ENCODE data around the gene ZNF619. TPM values are rescaled to one million over a fixed set of nuclear protein-coding genes. Genes with fewer than 3 reads are reported as not detected.
A peak's percentile ranks its signal among the peaks of the same experiment; 100 is the strongest.

Gene ZNF619
- total and polyA plus RNA-seq, 9 of the 15 experiments (the other 6 are each of a cell fraction or from before 2014, with no cell fraction given) = 1.3 to 9.1 (median 6.3) TPM

DNA sequence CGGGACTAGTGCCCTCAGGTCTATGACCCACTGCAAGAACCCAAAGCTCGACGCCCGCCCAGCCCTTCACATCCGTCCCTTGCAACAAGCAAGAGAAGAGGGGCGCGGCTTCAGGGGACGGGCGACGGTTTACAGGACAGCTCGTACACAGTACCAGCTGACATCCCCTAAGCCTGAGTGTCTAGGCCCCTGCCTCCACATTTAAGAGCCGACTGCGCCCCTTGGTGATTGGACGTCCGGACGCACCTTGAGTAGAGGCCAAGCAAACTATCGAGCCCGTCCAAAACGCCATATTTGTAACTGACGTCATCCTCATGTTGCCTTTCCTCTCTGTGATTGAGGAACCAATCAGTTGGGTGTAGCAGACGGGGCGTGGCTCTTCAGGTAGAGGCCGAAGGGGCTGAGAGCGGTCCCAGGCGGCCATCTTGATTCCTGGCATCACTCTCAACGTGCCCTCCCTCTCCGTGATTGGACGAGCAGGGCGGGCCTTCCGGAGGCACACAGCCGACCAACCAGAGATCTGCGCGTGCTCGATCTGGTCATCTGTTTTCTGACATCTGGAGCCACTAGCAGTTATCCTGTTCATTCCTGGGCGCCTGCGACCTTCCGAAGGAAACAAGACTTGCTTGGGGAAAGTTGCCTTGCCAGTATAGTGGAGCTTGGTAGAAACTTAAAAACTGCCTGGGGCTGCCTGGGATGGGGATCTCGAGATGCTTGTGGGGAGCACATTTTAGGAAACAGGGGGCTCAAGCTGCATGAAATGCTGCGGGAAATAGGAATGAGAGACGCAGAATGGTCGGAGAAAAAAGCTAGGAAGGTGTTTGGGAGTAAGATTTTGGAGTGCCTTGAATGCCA is 23.8 kb upstream of the ZNF619 start (continued):
- no peak for TF ChIP-seq E2F8 (IDR thresholded peaks at IDR 0.05; ENCODE audit: low read depth, partially characterized antibody)
- TF ChIP-seq MEIS2 (IDR thresholded peaks at IDR 0.05; ENCODE audit: partially characterized antibody) = peak; percentile 75
- TF ChIP-seq ZNF384 (IDR thresholded peaks at IDR 0.05; ENCODE audit: low read depth, low read length) = no peak
- TF ChIP-seq NR2C2 (CRISPR knock-in tag; IDR thresholded peaks at IDR 0.05) = peak; percentile 80
- TF ChIP-seq NR2C2 (tag; IDR thresholded peaks at IDR 0.05) = peak; percentile 92
- TF ChIP-seq NFE2 (IDR thresholded peaks at IDR 0.05; ENCODE audit: low read depth) = 0 out of 2 replicates have a peak, but pooled peaks have one; percentile 29
- peak; percentile 57; the same call in 1 of the 2 replicates for TF ChIP-seq ZNF175 (CRISPR knock-in tag; IDR thresholded peaks at IDR 0.05; ENCODE audit: low read depth)
- TF ChIP-seq RAD51 (IDR thresholded peaks at IDR 0.05; ENCODE audit: borderline replicate concordance, low read depth) = 0 out of 2 replicates have a peak, but pooled peaks have one; percentile 16
- 0 out of 2 replicates have a peak, but pooled peaks have one; percentile 25 for TF ChIP-seq PHB2 (IDR thresholded peaks at IDR 0.05; ENCODE audit: low read depth)
- TF ChIP-seq, protein P1, sequence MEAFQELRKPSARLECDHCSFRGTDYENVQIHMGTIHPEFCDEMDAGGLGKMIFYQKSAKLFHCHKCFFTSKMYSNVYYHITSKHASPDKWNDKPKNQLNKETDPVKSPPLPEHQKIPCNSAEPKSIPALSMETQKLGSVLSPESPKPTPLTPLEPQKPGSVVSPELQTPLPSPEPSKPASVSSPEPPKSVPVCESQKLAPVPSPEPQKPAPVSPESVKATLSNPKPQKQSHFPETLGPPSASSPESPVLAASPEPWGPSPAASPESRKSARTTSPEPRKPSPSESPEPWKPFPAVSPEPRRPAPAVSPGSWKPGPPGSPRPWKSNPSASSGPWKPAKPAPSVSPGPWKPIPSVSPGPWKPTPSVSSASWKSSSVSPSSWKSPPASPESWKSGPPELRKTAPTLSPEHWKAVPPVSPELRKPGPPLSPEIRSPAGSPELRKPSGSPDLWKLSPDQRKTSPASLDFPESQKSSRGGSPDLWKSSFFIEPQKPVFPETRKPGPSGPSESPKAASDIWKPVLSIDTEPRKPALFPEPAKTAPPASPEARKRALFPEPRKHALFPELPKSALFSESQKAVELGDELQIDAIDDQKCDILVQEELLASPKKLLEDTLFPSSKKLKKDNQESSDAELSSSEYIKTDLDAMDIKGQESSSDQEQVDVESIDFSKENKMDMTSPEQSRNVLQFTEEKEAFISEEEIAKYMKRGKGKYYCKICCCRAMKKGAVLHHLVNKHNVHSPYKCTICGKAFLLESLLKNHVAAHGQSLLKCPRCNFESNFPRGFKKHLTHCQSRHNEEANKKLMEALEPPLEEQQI (IDR thresholded peaks at IDR 0.05) = no peak; the same call in 1 of the 2 replicates
- TF ChIP-seq TAF1 (IDR thresholded peaks at IDR 0.05; ENCODE audit: control insufficient read depth, extremely low read depth, insufficient read depth, low read length, severe bottlenecking) = peak; percentile 94
- no peak for TF ChIP-seq ZNF740 (CRISPR knock-in tag; IDR thresholded peaks at IDR 0.05)
- TF ChIP-seq ZNF740 (tag; IDR thresholded peaks at IDR 0.05) = no peak
- peak; percentile 11; the same call in 1 of the 2 replicates for TF ChIP-seq KLF16 (IDR thresholded peaks at IDR 0.05)
- no peak for TF ChIP-seq MAFK (IDR thresholded peaks at IDR 0.05; ENCODE audit: low read length)
- no peak for TF ChIP-seq ZNF696 (CRISPR knock-in tag; conservative IDR thresholded peaks at IDR 0.05)
- no peak for TF ChIP-seq SRSF7 (optimal IDR thresholded peaks at IDR 0.05; ENCODE audit: low read depth, low read length)
- TF ChIP-seq KLF6 (CRISPR knock-in tag; IDR thresholded peaks at IDR 0.05; ENCODE audit: borderline replicate concordance) = peak; percentile 77; the same call in 1 of the 2 replicates
- no peak for TF ChIP-seq RUNX1 (IDR thresholded peaks at IDR 0.05; ENCODE audit: low read depth)
- TF ChIP-seq ZKSCAN8 (CRISPR knock-in tag; IDR thresholded peaks at IDR 0.05) = no peak

Measured in K562 (cell line).